ENCODE results near the gene OR51F2.

DNA sequence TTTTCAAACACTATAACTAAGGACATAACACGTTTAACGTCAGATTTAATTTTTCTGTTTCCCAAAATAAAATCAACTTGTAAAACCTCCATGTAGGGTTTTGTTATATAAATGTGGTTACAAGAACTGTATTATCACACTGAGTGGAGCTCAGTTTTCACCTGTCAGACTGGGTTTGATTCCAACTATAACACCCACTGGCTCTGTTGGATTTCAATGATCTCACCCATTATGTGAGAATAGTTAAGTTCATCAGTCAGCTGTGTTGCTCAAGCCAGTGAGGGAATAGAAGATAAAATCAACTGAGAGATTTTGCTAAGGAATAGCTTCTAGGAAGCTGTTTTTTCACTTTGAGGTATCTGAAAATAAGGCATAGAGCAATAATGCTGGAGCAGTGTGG lies 11.9 kb upstream of the OR51F2 start:
- TF ChIP-seq EZH2 (IDR thresholded peaks at IDR 0.05) (no peak), POLR2AphosphoS5 (IDR thresholded peaks at IDR 0.05; ENCODE audit: borderline replicate concordance, low read depth, low read length) (no peak)

Data from SK-N-MC (cell line).